ENCODE data around the gene BEGAIN.

- TF ChIP-seq, protein P1, sequence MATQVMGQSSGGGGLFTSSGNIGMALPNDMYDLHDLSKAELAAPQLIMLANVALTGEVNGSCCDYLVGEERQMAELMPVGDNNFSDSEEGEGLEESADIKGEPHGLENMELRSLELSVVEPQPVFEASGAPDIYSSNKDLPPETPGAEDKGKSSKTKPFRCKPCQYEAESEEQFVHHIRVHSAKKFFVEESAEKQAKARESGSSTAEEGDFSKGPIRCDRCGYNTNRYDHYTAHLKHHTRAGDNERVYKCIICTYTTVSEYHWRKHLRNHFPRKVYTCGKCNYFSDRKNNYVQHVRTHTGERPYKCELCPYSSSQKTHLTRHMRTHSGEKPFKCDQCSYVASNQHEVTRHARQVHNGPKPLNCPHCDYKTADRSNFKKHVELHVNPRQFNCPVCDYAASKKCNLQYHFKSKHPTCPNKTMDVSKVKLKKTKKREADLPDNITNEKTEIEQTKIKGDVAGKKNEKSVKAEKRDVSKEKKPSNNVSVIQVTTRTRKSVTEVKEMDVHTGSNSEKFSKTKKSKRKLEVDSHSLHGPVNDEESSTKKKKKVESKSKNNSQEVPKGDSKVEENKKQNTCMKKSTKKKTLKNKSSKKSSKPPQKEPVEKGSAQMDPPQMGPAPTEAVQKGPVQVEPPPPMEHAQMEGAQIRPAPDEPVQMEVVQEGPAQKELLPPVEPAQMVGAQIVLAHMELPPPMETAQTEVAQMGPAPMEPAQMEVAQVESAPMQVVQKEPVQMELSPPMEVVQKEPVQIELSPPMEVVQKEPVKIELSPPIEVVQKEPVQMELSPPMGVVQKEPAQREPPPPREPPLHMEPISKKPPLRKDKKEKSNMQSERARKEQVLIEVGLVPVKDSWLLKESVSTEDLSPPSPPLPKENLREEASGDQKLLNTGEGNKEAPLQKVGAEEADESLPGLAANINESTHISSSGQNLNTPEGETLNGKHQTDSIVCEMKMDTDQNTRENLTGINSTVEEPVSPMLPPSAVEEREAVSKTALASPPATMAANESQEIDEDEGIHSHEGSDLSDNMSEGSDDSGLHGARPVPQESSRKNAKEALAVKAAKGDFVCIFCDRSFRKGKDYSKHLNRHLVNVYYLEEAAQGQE (IDR thresholded peaks at IDR 0.05) = no peak
- TF ChIP-seq CTCF (IDR thresholded peaks at IDR 0.05) (no peak), SMC3 (IDR thresholded peaks at IDR 0.05) (no peak), RCOR1 (IDR thresholded peaks at IDR 0.05; ENCODE audit: low read depth, low read length) (no peak), SREBF2 (IDR thresholded peaks at IDR 0.05) (no peak), POLR2A (IDR thresholded peaks at IDR 0.05; ENCODE audit: low read length) (no peak), RAD21 (conservative IDR thresholded peaks at IDR 0.05 in 1 of 2, IDR thresholded peaks at IDR 0.05 in 1 of 2) (no peak)
- TF ChIP-seq, protein P2, sequence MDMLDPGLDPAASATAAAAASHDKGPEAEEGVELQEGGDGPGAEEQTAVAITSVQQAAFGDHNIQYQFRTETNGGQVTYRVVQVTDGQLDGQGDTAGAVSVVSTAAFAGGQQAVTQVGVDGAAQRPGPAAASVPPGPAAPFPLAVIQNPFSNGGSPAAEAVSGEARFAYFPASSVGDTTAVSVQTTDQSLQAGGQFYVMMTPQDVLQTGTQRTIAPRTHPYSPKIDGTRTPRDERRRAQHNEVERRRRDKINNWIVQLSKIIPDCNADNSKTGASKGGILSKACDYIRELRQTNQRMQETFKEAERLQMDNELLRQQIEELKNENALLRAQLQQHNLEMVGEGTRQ (IDR thresholded peaks at IDR 0.05) = no peak
Observed at GRCh38 chr14:100548939-100549338, 38.3 kb downstream of the BEGAIN start.

Measured in A549 (cell line).